B cell (primary cell): Measurements from ENCODE around the gene IL1F10.

Experiments
- CTCF ChIP-seq: fragments of 200-600 bp; IDR thresholded peaks from one replicate; pipeline ENCODE4 v1.8.0; 2022; ENCODE audit warnings: antibody characterized with exemption, mild to moderate bottlenecking
- EZH2 ChIP-seq: IDR thresholded peaks from 2 replicates; pipeline ENCODE4 v1.6.1; 2012; ENCODE audit warnings: borderline replicate concordance, low read depth, mild to moderate bottlenecking, moderate library complexity, low read length; ENCODE audit not compliant: insufficient read depth, poor library complexity, severe bottlenecking

GRCh38 chr2:113050921-113051895, 16.6 kb upstream of the IL1F10 start:
- no peak for TF ChIP-seq CTCF
- TF ChIP-seq EZH2 = no peak
